ENCODE data around the gene EEPD1.

Gene EEPD1

GRCh38 chr7:36283181-36283580, 130.1 kb downstream of the EEPD1 start:
- DNase-seq, result no peak

DNA sequence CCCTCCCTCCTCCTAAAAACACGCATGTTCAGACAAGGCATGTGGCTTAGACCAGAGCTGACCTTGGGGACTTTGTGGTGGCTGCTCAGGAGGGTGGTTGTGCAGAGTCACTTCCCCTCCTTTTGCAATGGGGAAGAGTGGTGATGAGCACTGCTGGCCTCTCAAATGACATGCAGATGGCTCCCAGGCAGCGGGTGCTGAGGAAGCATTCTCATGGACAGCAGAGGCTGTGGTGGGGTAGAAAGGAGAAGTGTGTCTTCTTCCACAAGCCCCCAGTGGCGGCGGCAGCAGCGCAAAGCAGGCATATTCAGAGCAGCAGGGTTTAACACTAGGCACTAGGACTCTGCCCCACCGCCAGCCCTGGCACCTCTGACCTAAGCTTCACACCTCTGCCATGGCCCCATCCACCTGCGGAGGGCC, 130.7 kb downstream of the EEPD1 start:
- DNase-seq, result no peak

- DNase-seq, result no peak
Measured at GRCh38 chr7:36284456-36285090, 131.5 kb downstream of the EEPD1 start.

- DNase-seq, result no peak
Measured at GRCh38 chr7:36285276-36285675, 132.2 kb downstream of the EEPD1 start.

DNA sequence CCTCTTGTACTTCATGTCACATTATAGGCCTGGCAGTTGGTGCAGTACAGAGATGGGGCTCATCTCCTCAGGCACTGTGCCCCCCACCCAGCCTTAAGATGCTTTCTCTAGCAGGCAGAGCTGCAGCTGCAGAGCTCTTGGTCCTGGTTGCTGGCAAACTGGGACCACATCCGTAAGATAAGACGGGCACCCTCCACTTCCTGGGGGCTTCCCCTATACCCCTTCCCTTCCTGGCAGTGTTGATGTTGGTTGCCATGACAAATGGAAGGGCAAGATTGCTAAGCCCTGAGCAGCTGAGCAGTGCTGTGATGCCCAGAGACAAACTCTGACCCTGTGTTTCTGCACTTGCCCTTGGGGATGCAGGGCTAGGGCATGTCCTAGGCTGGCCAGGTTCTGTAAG, 133.2 kb downstream of the EEPD1 start:
- DNase-seq, result no peak

- DNase-seq, result no peak
Measured at GRCh38 chr7:36286688-36287087, 133.6 kb downstream of the EEPD1 start.

- DNase-seq, result peak; percentile 38
Measured at GRCh38 chr7:36287371-36288241, 134.6 kb downstream of the EEPD1 start.

- no peak for DNase-seq
Measured at GRCh38 chr7:36288501-36288900, 135.4 kb downstream of the EEPD1 start.

DNA sequence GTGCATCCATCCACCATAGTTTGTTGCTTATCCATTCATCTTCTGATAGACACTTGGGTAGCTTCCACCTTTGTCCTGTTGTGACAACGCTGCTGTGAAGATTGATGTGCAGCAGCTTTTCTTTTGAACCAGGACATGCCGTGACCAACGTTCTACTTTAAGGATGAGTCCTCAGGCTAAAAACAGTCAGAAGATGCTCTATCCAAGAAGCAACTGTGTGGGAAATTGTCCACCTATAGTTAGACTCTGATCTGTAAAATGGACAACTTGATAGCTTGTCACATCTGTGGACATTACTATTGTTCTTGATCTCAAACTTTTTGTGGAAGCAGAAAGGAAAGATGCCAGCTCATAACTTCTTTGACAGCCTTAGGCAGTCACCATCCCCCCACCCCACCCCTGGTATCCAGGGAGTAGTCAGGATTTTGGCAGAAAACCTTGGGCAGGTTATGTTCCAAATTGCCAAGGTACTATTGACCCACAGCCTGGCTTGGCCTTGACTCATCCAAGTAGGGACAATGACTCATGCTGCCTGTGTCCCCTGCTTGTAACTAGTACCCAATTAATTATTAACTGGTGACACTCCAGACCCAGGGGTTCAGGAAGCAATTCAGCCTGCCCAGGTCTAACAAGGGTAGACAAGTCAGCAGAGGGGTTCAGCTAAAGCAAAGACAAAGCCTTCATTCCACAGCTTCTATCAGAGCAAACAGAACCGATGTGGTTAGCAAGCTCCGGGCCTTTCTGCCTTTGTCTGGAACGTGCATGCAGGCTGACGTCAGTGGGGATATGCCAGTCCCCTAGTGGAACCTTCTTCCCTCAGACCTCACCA, 137.0 kb downstream of the EEPD1 start:
- DNase-seq, result no peak

GRCh38 chr7:36291387-36292316, 138.6 kb downstream of the EEPD1 start:
- peak; percentile 76 for DNase-seq

DNA sequence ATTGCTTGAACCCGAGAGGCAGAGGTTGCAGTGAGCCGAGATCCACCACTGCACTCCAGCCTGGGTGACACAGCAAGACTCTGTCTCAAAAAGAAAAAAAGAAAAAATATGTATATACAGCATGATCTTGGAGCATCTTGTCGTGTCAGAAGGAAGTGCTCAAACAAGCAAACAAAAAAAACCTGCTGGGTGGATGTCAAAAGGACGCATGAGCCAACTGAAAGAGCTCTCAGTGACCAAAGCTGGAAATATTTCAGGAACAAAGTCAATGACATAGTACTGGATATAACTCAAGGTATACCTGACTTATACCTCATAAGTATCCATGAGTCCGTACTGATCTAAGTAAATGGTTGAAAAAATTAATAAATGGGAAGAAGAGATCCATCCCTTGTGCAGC, 142.0 kb downstream of the EEPD1 start:
- DNase-seq, result no peak

- DNase-seq, result no peak
Measured at GRCh38 chr7:36296284-36296683, 143.2 kb downstream of the EEPD1 start.

DNA sequence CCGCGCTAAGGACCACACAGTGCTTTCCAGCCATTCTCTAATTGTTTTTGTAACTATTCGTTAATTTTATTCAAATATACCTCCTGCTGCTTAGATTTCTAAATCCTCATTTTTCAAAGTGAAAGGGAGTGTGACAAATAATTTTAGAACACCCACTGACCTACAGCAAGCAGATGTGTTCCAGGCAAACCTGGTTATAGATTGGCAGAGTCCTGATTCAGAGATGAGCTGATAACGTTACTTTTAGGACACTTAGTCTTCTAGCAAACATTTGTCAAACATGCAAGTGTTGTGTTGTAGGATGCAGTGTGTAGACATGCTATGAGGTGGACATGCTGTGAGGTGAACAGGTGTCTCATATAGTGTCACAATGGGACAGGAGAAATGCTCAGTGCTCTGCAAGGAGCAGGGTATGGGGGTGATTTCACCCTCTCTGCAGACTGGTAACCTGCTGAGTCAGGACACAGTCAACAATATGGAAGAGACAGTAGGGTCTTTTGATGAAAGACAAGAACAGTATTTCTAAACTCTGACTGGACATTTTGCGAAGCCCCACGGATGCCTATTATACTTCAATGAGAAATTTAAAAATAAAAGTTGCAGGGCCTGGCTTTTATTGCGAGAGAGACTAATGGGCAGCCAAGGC, 144.4 kb downstream of the EEPD1 start:
- no peak for DNase-seq

- no peak for DNase-seq
Measured at GRCh38 chr7:36298106-36298505, 145.1 kb downstream of the EEPD1 start.

- no peak for DNase-seq
Measured at GRCh38 chr7:36299223-36299774, 146.2 kb downstream of the EEPD1 start.

- no peak for DNase-seq
Measured at GRCh38 chr7:36299823-36300341, 146.8 kb downstream of the EEPD1 start.

DNA sequence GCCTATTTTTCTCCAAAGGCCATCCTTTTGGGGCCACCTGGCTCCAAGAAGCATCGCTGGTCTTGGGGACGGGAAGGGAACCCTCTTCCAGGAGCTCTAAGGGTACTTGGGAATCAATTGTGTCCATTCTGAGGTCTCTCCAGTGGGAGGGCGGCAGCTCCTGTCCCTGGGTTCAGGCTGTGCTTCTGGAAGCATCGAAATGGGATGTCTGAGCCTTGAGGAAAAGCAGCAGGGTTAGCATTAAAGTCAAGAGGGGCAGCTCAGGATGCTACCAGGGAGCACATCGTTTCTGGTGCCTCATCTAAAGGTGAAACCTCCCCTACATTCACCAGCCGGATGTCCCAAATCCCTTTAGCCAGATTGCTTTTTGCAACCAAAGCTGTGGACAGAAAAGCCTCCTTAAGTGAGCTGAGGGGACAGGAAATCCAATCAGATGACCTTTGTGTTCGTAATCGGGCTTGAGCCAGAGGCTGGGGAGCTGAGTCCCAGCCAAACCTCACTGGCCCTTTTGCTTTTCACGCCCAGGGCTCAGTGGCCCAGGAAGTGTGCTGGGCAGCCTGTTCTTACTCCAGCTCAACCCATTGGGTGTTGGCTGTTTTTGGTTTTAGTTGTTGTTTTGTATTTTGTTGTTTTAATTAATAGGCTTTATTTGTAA, 147.8 kb downstream of the EEPD1 start:
- DNase-seq, result no peak

DNA sequence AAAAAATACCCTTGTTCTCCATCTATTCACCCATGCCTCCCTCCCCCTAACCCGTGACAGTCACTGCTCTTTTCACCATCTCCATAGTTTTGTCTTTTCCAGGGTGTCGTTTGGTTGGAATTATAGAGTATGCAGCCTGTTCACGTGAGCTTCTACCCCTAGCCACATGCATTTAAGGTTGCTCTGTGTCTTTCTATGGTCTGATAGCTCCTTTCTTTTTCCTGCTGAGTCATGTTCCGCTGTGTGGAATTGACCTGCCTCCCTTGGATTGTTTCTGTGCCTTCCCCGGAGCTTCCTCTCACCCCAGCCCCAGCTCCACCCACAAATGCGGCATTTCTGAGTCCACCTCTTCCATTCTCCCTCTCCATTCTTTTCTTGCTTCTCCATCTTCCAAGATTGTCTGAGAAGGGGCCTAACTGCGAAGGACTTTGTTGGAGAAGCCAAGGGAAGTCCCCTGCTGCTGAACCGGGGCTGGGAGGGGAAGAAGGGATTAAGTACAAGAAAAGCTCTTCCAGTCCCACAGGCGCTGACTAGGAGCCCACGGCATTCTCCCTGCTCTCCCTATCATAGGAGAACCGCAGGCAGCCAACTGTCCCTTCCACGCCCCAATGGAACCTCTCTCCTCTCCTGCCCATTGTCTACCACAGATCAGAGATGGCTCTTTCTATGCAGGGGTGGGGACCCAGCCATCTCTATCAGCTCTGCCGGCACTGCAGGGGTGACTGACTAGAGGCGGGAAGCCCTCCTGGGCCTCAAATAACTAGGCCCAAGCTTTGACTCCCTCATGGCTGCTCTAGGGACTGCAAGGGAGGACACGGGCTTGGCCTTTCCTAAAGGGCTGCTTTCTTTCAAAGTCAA, 149.1 kb downstream of the EEPD1 start:
- DNase-seq, result no peak

DNA sequence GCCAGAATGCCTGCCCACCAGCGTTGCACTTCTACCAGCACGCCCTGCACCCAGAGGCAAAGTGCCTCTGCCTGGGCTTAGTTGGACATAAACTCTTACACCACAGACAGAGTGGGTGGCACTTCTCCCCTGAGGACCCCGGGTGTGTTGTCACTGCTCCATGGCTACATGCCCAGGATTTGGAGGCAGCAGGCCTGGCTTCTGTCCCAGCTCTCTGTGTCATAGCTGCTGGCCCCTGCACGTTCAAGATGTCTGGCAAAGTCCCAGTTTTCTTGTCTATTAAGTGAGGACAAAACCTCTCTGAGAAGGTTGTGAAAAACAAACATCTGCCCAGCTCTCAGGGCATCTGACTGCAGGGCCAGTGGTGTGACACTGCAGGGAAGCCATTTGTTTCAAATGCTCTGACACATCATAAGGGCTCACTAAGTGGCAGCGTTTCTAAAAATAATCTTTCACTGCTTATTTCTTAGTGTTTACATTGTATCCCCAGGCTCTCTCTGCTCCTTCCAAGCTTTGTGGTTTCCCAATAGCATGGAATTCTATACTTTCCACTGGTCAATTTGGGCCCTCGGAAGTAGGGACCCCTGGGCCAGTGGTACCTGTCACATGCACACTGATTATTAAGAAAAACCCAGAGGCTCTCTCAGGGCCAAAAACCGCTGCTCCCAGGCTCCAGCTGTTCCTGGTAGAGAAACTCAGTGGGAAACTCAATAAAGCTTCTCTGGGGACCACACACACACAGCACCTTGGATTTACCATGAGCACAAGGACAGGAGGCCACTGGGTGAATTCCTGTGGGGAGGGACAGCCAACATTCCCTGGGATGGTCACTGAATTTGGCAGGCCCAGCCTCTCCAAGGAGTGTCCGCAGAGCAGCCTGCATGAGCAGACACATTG, 150.4 kb downstream of the EEPD1 start:
- DNase-seq, result peak; percentile 89

All from NCI-H2171 treated with DMSO at 0.1 percent for 48 hours (cell line).